ENCODE data around the gene MEF2C.

Gene MEF2C

GRCh38 chr5:88839238-88839637, 43.7 kb downstream of the MEF2C start:
- H3K9ac ChIP-seq (ENCODE audit: insufficient read length): no peak overlapping the region
- TF ChIP-seq POLR2AphosphoS5 (IDR thresholded peaks at IDR 0.05; ENCODE audit: borderline replicate concordance, low read depth, low read length): no peak
- no peak for TF ChIP-seq EZH2 (IDR thresholded peaks at IDR 0.05)
- TF ChIP-seq FOXP2 (optimal IDR thresholded peaks at IDR 0.05; ENCODE audit: control extremely low read depth, extremely low read length, insufficient read depth): no peak
- no peak overlapping the region for H3K27ac ChIP-seq
- no peak for DNase-seq (ENCODE audit: low read depth, low spot score)
- H3K9me3 ChIP-seq (ENCODE audit: low read depth, low read length): no peaks in the 10 kb centered on the region
- H3K4me3 ChIP-seq: no peak overlapping the region
- H3K36me3 ChIP-seq (ENCODE audit: insufficient read depth, low read length): no peaks in the 10 kb centered on the region

GRCh38 chr5:88838500-88838899, 44.5 kb downstream of the MEF2C start:
- no peak overlapping the region for H3K9ac ChIP-seq (ENCODE audit: insufficient read length)
- DNase-seq (ENCODE audit: low read depth, low spot score): no peak
- no peak for TF ChIP-seq EZH2 (IDR thresholded peaks at IDR 0.05)
- TF ChIP-seq FOXP2 (optimal IDR thresholded peaks at IDR 0.05; ENCODE audit: control extremely low read depth, extremely low read length, insufficient read depth): no peak
- TF ChIP-seq POLR2AphosphoS5 (IDR thresholded peaks at IDR 0.05; ENCODE audit: borderline replicate concordance, low read depth, low read length): no peak
- H3K4me3 ChIP-seq: no peak overlapping the region
- H3K9me3 ChIP-seq (ENCODE audit: low read depth, low read length): no peaks in the 10 kb centered on the region
- no peak overlapping the region for H3K27ac ChIP-seq
- no peaks in the 10 kb centered on the region for H3K36me3 ChIP-seq (ENCODE audit: insufficient read depth, low read length)

GRCh38 chr5:88837817-88838216, 45.2 kb downstream of the MEF2C start:
- DNase-seq (ENCODE audit: low read depth, low spot score): no peak
- TF ChIP-seq POLR2AphosphoS5 (IDR thresholded peaks at IDR 0.05; ENCODE audit: borderline replicate concordance, low read depth, low read length): no peak
- no peak for TF ChIP-seq EZH2 (IDR thresholded peaks at IDR 0.05)
- TF ChIP-seq FOXP2 (optimal IDR thresholded peaks at IDR 0.05; ENCODE audit: control extremely low read depth, extremely low read length, insufficient read depth): no peak
- H3K4me3 ChIP-seq: no peak overlapping the region

GRCh38 chr5:88837222-88837621, 45.8 kb downstream of the MEF2C start:
- no peak for DNase-seq (ENCODE audit: low read depth, low spot score)
- no peak overlapping the region for H3K4me3 ChIP-seq
- no peaks in the 10 kb centered on the region for H3K9me3 ChIP-seq (ENCODE audit: low read depth, low read length)
- TF ChIP-seq FOXP2 (optimal IDR thresholded peaks at IDR 0.05; ENCODE audit: control extremely low read depth, extremely low read length, insufficient read depth) (no peak), POLR2AphosphoS5 (IDR thresholded peaks at IDR 0.05; ENCODE audit: borderline replicate concordance, low read depth, low read length) (no peak), EZH2 (IDR thresholded peaks at IDR 0.05) (no peak)
- H3K9ac ChIP-seq (ENCODE audit: insufficient read length): no peak overlapping the region
- no peak overlapping the region for H3K27ac ChIP-seq
- no peaks in the 10 kb centered on the region for H3K36me3 ChIP-seq (ENCODE audit: insufficient read depth, low read length)

More at GRCh38 chr5:88837817-88838216, 45.2 kb downstream of the MEF2C start:
- Histone ChIP-seq H3K9me3 (ENCODE audit: low read depth, low read length) (no peaks in the 10 kb centered on the region), H3K27ac (no peak overlapping the region), H3K9ac (ENCODE audit: insufficient read length) (no peak overlapping the region), H3K36me3 (ENCODE audit: insufficient read depth, low read length) (no peaks in the 10 kb centered on the region)

GRCh38 chr5:88836195-88836838, 46.7 kb downstream of the MEF2C start:
- Histone ChIP-seq H3K27ac (no peak overlapping the region), H3K9ac (ENCODE audit: insufficient read length) (no peak overlapping the region), H3K36me3 (ENCODE audit: insufficient read depth, low read length) (no peaks in the 10 kb centered on the region), H3K4me3 (no peak overlapping the region), H3K9me3 (ENCODE audit: low read depth, low read length) (no peaks in the 10 kb centered on the region)
- TF ChIP-seq POLR2AphosphoS5 (IDR thresholded peaks at IDR 0.05; ENCODE audit: borderline replicate concordance, low read depth, low read length) (no peak), EZH2 (IDR thresholded peaks at IDR 0.05) (no peak), FOXP2 (optimal IDR thresholded peaks at IDR 0.05; ENCODE audit: control extremely low read depth, extremely low read length, insufficient read depth) (no peak)
- no peak for DNase-seq (ENCODE audit: low read depth, low spot score)

GRCh38 chr5:88834499-88834898, 48.5 kb downstream of the MEF2C start:
- no peaks in the 10 kb centered on the region for H3K36me3 ChIP-seq (ENCODE audit: insufficient read depth, low read length)
- TF ChIP-seq POLR2AphosphoS5 (IDR thresholded peaks at IDR 0.05; ENCODE audit: borderline replicate concordance, low read depth, low read length) (no peak), FOXP2 (optimal IDR thresholded peaks at IDR 0.05; ENCODE audit: control extremely low read depth, extremely low read length, insufficient read depth) (no peak), EZH2 (IDR thresholded peaks at IDR 0.05) (no peak)
- no peak overlapping the region for H3K27ac ChIP-seq
- H3K4me3 ChIP-seq: no peak overlapping the region
- H3K9me3 ChIP-seq (ENCODE audit: low read depth, low read length): no peaks in the 10 kb centered on the region
- no peak overlapping the region for H3K9ac ChIP-seq (ENCODE audit: insufficient read length)
- DNase-seq (ENCODE audit: low read depth, low spot score): no peak

GRCh38 chr5:88834131-88834462, 48.9 kb downstream of the MEF2C start:
- no peak for DNase-seq (ENCODE audit: low read depth, low spot score)
- Histone ChIP-seq H3K27ac (no peak overlapping the region), H3K9ac (ENCODE audit: insufficient read length) (no peak overlapping the region), H3K4me3 (no peak overlapping the region), H3K36me3 (ENCODE audit: insufficient read depth, low read length) (no peaks in the 10 kb centered on the region), H3K9me3 (ENCODE audit: low read depth, low read length) (no peaks in the 10 kb centered on the region)
- TF ChIP-seq EZH2 (IDR thresholded peaks at IDR 0.05) (no peak), POLR2AphosphoS5 (IDR thresholded peaks at IDR 0.05; ENCODE audit: borderline replicate concordance, low read depth, low read length) (no peak), FOXP2 (optimal IDR thresholded peaks at IDR 0.05; ENCODE audit: control extremely low read depth, extremely low read length, insufficient read depth) (no peak)

GRCh38 chr5:88833371-88834130, 49.4 kb downstream of the MEF2C start:
- H3K36me3 ChIP-seq (ENCODE audit: insufficient read depth, low read length): no peaks in the 10 kb centered on the region
- TF ChIP-seq POLR2AphosphoS5 (IDR thresholded peaks at IDR 0.05; ENCODE audit: borderline replicate concordance, low read depth, low read length) (no peak), EZH2 (IDR thresholded peaks at IDR 0.05) (no peak), FOXP2 (optimal IDR thresholded peaks at IDR 0.05; ENCODE audit: control extremely low read depth, extremely low read length, insufficient read depth) (no peak)
- DNase-seq (ENCODE audit: low read depth, low spot score): no peak
- no peak overlapping the region; the same call in 1 of the 2 replicates for H3K27ac ChIP-seq
- H3K9ac ChIP-seq (ENCODE audit: insufficient read length): no peak overlapping the region
- peak overlapping the region; percentile 53; the same call in 1 of the 2 replicates for H3K4me3 ChIP-seq
- no peaks in the 10 kb centered on the region for H3K9me3 ChIP-seq (ENCODE audit: low read depth, low read length)
